AG08396 (cell line): ENCODE results near the gene ANKS4B.
"Not testable (repeated sequence)": the region's sequence is repeated elsewhere in the genome, so short reads cannot be mapped to it uniquely, and the experiment has no call there.

Experiments used
- DNase-seq: peaks from one replicate; pipeline ENCODE4 v3.0.0; 2012; ENCODE audit warnings: low spot score, mixed read lengths

The ANKS4B gene, protein sequence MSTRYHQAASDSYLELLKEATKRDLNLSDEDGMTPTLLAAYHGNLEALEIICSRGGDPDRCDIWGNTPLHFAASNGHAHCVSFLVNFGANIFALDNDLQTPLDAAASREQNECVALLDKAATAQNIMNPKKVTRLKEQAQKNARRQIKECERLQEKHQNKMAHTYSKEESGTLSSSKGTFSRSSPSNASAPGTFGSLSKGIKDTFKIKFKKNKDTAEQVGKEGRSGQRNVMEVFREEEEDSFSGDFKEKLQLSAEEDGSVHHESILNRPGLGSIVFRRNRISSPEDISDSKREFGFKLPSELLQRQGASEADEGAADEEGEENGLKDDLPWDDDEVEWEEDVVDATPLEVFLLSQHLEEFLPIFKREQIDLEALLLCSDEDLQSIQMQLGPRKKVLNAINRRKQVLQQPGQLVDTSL

GRCh38 chr16:21233521-21234150, at the start of gene ANKS4B:
Gene ANKS4B, plus strand, starts transcription at chr16:21233699. Its CDS starts 39 bp downstream, at chr16:21233738.
- DNase-seq: no peak

DNA sequence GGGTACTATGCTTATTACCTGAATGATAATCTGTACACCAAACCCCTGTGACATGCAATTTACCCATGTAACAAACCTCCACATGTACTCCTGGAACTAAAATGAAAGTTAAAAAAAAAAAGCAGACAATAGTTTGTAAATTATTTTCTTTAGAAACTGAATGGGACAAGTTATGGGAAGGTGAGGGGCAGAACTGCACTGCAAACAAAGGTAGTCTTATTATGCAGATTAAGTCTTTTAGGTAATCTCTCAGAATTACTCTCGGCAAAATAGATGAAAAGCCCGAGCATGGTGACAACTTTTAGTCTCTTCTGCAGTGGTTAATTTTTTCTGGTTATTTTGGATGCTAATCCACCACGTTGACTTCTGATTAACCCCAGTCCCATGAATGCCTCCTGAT, 49.5 kb upstream of the ANKS4B start:
- no peak for DNase-seq

DNA sequence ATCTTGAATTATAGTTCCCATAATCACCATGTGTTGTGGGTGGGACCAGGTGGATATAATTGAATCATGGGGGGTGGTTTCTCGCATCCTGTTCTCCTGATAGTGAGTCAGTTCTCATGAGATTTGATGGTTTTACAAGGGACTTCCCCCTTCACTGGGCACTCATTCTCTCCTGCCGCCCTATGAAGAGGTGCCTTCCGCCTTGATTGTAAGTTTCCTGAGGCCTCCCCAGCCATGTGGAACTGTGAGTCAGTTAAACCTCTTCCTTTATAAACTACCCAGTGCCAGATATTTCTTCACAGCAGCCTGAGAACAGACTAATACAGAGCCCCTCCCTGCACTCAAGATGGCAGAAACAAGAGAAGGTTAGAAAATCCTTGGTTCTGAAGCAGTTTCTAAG, 48.7 kb upstream of the ANKS4B start:
- no peak for DNase-seq

DNA sequence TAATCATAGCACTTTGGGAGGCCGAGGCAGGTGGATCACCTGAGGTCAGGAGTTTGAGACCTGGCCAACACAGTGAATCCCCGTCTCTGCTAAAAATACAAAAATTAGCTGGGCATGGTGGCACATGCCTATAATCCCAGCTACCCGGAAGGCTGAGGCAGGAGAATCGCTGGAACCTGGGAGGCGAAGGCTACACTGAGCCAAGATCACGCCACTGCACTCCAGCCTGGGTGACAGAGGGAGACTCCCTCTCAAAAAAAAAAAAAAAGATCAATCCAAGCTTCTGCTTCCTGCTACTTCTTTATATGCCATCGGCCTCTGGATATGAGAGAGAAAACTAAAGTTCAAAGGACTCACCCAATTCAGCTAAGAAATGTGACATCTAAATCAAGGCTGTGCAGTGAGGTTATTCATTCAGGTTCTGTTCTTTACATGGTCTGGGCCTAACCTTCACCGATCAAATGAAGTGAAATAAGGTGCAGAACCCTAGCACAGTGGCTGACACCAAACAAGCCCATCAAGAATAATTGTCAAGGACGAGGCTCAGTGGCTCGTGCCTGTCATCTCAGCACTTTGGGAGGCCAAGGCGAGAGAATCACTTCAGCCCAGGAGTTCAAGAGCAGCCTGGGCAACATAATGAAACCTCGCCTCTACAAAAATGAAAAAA, 47.7 kb upstream of the ANKS4B start:
- no peak for DNase-seq

DNA sequence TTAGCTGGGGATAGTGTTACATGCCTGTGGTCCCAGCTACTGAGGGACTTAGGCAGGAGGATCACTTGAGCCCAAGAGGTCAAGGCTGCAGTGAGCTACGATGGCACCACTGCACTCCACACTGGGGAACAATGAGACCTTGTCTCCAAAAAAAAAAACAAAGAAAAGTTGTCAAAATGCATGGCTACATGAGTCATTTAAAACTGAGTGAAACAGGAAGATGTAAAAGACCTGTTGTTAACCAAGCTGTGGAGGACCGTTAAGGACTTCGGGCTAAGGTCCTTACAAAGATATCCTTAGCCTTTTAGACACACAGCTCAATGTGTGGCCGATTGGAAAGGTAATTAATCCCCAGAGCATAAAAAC, 47.2 kb upstream of the ANKS4B start:
- no peak for DNase-seq

GRCh38 chr16:21189311-21189710, 44.2 kb upstream of the ANKS4B start:
- no peak for DNase-seq

DNA sequence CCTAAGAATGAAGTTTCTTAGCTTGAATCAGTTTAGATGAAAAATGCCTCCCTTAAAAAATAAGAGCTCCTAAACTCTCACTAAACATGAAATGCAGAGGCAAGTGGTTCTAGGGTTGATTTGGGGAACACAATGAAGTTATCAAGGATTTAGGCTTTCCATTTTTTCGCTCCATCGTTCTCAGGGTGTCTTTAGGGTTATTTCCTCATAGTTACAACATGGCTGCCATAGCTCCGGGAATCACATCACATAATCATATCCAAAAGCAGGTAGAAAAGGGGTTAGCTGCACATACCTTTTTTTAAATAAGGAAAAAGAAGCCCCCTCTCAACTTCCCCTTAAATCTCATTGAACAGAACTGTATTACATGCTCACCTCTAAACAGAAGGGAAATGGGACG, 43.5 kb upstream of the ANKS4B start:
- no peak for DNase-seq

DNA sequence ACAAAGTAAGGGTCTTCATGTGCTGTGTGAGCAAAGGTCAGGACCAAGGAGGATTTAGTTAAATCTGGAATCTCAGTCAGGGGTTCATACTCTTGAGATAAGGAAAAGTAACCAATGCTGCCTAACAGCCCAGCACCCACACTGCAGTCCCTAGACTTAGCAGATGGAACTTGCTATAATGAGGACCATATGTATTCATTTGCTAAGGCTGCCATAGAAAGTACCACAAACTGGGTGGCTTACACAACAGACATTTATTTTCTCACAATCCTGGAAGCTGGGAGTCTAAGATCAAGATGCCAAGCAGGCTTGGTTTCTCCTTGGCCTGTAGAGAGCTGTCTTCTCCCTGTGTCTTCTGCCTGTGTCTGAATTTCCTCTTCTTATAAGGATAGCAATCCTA, 42.9 kb upstream of the ANKS4B start:
- DNase-seq: no peak

DNA sequence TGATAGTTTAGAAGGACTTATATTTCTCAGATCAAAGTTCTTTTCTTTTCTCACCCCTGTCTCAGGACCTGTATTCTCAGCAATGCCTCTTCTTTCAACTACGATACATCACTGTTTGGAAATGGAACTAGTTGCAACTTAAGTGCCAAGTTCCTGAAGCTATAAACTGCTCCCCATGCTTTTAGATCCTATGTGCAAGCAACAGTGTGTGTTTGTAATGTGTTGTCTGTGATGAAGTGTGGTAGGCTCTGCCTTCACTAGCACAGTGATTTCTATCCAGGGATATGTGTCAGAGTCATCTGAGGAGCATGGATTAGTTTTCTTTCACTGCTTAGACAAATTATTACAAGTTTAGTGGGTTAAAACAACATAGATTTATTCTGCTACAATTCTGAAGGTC, 40.5 kb upstream of the ANKS4B start:
- no peak for DNase-seq

DNA sequence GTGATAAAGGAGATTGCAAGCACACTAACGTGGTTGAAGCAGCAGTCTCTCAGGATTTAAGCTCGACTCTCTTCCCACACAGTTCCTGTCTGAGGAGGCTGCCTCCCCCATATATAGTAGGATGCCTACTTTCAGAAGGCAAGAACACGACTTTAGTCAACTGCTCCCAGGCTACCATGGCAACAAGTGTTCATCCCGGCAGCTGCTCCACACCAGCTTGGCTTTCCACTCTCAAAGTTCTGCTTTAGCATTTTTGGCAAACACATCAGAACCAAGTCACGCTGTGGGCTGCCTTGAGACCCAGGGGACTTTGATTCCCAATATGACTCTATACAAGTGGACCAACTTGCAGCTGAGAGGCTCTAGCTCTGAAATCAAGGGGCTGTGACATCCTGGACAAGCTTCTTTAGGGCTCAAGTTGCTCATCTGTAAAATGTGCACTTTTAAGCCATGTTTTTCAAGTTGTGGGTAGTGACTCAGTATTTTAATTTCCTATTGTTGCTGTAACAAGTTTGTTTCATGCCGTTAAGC, 38.7 kb upstream of the ANKS4B start:
- peak; percentile 10 for DNase-seq

- not testable (repeated sequence) for DNase-seq
Measured at GRCh38 chr16:21195330-21195729, 38.2 kb upstream of the ANKS4B start.

- no peak for DNase-seq
Measured at GRCh38 chr16:21197112-21197511, 36.4 kb upstream of the ANKS4B start.

GRCh38 chr16:21197621-21198020, 35.9 kb upstream of the ANKS4B start:
- DNase-seq: no peak

- no peak for DNase-seq
Measured at GRCh38 chr16:21199607-21200218, 33.8 kb upstream of the ANKS4B start.

DNA sequence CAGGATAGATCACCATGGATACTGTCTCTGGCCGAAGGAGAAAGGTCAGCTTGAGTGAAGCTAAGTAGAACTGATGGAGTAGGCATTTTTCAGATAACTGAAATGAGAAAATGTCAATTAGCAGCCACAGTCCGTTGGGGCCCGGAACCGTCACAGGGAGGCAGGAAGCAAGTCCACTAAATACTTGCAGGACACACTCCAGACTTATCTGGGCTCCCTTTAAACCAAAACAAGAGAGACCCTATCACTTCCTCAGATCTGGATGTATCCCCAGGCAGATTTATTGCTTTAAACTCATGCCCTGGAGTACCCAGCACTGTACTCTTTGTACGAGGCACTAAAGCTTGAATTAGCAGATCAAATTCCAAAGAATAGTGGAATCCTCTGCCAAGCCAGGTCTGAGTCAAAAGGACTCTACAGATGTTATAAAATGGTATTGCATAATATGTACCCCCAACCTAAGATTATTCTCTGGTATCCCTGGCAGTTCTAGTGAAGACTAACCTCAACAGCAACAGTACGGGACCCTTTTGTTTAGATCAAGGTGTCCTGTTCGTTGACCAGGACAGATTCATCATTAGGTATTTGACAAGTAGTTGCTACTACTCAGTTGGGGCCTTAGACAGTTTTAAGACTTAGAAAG, 30.2 kb upstream of the ANKS4B start:
- no peak for DNase-seq

GRCh38 chr16:21205303-21205702, 28.2 kb upstream of the ANKS4B start:
- DNase-seq: no peak

DNA sequence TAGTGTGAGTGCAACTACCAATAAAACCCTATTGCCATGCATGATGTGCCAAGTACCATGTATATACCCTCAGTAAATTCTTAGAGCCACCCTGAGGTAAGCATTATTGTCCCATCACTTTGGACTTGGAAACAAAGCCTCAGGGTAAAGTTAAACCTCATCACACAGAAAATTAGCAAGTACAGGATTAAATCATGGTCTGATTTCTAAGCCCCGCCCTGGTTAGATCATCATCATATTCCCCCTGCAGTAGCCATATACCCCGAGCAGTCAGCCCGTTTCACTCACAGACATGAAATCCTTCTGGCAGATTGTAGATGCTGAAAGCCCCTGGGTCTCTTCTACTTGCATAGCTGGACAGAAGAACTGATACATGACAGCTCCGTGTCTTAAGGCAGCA, 26.9 kb upstream of the ANKS4B start:
- DNase-seq: no peak

DNA sequence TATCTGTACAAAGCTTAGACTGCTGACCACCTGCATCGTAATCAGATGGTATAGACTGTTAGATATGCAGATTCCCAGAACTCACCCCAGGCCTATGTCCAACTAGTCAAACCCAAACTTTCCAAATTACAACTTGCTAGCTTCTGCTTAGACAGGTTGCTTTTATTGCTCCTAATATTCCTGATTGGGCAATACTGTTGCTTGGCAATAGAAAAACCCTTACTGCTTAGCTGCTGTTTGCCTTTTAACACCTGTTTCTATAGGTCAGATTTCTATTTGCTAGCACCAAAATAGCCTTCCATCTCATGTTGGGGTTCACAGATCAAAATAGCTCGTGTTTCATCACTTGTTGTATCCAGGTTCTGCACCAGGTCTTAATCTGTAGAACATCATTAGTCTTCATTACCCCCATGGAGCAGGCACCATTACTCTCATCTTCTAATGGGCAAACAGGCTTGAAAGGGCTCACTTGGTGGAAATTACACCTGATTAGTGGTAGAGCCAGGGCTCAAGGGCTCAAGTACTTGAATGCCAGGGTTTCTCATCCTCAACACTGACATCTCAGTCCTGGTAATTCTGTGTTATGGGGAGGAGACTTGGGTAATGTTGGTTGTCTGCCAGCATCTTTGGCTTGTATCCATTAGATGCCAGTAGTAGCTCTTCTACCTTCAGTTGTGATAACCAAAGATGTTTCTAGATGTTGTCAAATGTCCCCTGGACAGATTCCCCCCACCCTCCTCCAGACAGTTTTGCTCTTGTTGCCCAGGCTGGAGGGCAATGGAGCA, 24.9 kb upstream of the ANKS4B start:
- no peak for DNase-seq

DNA sequence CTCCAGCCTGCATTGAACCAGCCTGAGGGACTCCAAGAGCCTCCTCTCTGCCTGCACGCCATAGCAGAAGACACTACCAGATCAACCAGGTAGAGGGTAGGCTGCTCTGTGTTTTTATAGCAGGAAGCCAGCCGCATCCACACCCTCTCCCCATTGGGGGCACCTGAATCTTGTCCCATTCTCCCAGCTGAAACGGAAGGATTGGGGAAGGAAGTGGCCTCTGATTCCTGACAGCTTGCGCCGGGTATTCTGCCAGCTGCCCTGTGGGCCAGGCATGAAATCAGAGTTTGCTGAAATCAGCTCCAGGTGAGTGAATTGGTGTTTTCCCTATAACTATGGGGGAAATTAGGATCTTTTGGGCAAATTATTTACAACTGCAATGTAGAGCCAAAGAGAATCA, 22.0 kb upstream of the ANKS4B start, which contains the start of gene ZP2:
ZP2 (minus strand) TSS at position 89 of the 400 bp plus-strand sequence; CDS start at position 62, 27 bp downstream.
- no peak for DNase-seq

DNA sequence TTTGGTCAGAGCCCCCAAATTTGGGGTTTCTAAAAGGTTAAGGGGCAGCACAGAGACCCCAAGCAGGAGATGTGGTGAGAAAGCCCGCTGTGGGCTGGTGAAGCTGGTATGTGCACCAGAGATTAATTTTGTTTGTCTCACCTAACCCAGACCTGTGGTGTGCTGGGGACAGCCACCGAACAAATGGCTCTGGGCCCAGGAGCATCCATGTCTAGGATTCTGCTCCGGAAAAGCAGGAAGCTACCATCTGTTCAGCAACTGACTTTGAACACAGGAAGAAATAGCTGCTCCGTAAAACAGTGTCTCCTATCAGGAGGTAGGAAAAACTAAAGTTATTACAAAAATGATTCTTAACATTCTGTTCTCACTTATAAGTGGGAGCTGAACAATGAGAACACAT, 19.4 kb upstream of the ANKS4B start:
- DNase-seq: no peak

DNA sequence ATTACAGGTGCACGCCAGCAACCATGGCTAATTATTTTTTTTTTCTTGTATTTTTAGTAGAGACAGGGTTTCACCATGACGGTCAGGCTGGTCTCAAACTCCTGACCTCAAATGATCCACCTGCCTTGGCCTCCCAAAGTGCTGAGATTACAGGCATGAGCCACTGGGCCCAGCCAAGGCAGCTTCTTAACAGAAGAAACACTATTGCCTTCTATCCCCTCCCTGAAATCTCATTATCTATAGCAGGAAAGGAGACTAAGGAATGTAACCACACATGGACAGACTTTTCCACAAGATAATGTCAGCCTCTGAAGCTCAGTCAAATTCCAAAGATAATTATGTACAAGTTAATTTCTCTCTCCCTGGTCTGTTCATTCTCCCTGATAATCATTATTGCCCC, 16.4 kb upstream of the ANKS4B start:
- no peak for DNase-seq
